ENCODE measurements around the gene FAM187B.
A peak's percentile ranks its signal among the peaks of the same experiment; 100 is the strongest.

FAM187B gene

GRCh38 chr19:35207391-35207871 is 21.1 kb downstream of the FAM187B start:
- peaks cover 25% of the 10 kb centered on the region for H3F3A ChIP-seq (ENCODE audit: control insufficient read depth, insufficient read depth)
- peak overlapping the region; percentile 16; the same call in 1 of the 2 replicates for H3K27ac ChIP-seq (ENCODE audit: low read depth, low read length)
- no peaks in the 10 kb centered on the region for H3K27me3 ChIP-seq (ENCODE audit: control insufficient read depth, low read length)
- H3K9me3 ChIP-seq (ENCODE audit: control insufficient read depth, insufficient read depth, low read length): no peaks in the 10 kb centered on the region
- no peaks in the 10 kb centered on the region for H4K20me1 ChIP-seq (ENCODE audit: control insufficient read depth, insufficient read depth, low read depth, low read length)
- H3K9me2 ChIP-seq (replicated peaks; ENCODE audit: control insufficient read depth, low read length): no peaks in the 10 kb centered on the region
- TF ChIP-seq, protein P1, sequence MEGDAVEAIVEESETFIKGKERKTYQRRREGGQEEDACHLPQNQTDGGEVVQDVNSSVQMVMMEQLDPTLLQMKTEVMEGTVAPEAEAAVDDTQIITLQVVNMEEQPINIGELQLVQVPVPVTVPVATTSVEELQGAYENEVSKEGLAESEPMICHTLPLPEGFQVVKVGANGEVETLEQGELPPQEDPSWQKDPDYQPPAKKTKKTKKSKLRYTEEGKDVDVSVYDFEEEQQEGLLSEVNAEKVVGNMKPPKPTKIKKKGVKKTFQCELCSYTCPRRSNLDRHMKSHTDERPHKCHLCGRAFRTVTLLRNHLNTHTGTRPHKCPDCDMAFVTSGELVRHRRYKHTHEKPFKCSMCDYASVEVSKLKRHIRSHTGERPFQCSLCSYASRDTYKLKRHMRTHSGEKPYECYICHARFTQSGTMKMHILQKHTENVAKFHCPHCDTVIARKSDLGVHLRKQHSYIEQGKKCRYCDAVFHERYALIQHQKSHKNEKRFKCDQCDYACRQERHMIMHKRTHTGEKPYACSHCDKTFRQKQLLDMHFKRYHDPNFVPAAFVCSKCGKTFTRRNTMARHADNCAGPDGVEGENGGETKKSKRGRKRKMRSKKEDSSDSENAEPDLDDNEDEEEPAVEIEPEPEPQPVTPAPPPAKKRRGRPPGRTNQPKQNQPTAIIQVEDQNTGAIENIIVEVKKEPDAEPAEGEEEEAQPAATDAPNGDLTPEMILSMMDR (IDR thresholded peaks at IDR 0.05; ENCODE audit: low read depth, low read length, poor library complexity, severe bottlenecking): no peak
- no peak for TF ChIP-seq EZH2phosphoT487 (IDR thresholded peaks at IDR 0.05; ENCODE audit: borderline replicate concordance, low read length)
- H3K4me2 ChIP-seq (ENCODE audit: low read length): peak overlapping the region; percentile 65; the same call in 1 of the 2 replicates
- peaks cover 3% of the 10 kb centered on the region; the same call in 1 of the 2 replicates for H3K36me3 ChIP-seq (ENCODE audit: control insufficient read depth, low read length)
- no peak overlapping the region for H3K4me3 ChIP-seq (ENCODE audit: low read length)
- H3K4me1 ChIP-seq (ENCODE audit: control insufficient read depth, low read length): peaks cover 70% of the 10 kb centered on the region
- H3K79me2 ChIP-seq (ENCODE audit: control insufficient read depth, low read length): no peaks in the 10 kb centered on the region

- no peaks in the 10 kb centered on the region for H3K9me3 ChIP-seq (ENCODE audit: control insufficient read depth, insufficient read depth, low read length)
- H3K79me2 ChIP-seq (ENCODE audit: control insufficient read depth, low read length): no peaks in the 10 kb centered on the region
- no peaks in the 10 kb centered on the region for H3K9me2 ChIP-seq (replicated peaks; ENCODE audit: control insufficient read depth, low read length)
- no peaks in the 10 kb centered on the region for H4K20me1 ChIP-seq (ENCODE audit: control insufficient read depth, insufficient read depth, low read depth, low read length)
- H3F3A ChIP-seq (ENCODE audit: control insufficient read depth, insufficient read depth): peaks cover 25% of the 10 kb centered on the region
- peak overlapping the region; percentile 58 for H3K4me3 ChIP-seq (ENCODE audit: low read length)
- peaks cover 64% of the 10 kb centered on the region for H3K4me1 ChIP-seq (ENCODE audit: control insufficient read depth, low read length)
- no peak for TF ChIP-seq EZH2phosphoT487 (IDR thresholded peaks at IDR 0.05; ENCODE audit: borderline replicate concordance, low read length)
- TF ChIP-seq, protein P1 (IDR thresholded peaks at IDR 0.05; ENCODE audit: low read depth, low read length, poor library complexity, severe bottlenecking): no peak
- no peaks in the 10 kb centered on the region for H3K27me3 ChIP-seq (ENCODE audit: control insufficient read depth, low read length)
- peak overlapping the region; percentile 80 for H3K27ac ChIP-seq (ENCODE audit: low read depth, low read length)
- peak overlapping the region; percentile 65 for H3K4me2 ChIP-seq (ENCODE audit: low read length)
- peaks cover 3% of the 10 kb centered on the region; the same call in 1 of the 2 replicates for H3K36me3 ChIP-seq (ENCODE audit: control insufficient read depth, low read length)
Measured at GRCh38 chr19:35206855-35207254, 21.7 kb downstream of the FAM187B start.

- H3K4me3 ChIP-seq (ENCODE audit: low read length): peak overlapping the region; percentile 58
- H3K9me3 ChIP-seq (ENCODE audit: control insufficient read depth, insufficient read depth, low read length): no peaks in the 10 kb centered on the region
- peak overlapping the region; percentile 65 for H3K4me2 ChIP-seq (ENCODE audit: low read length)
- no peaks in the 10 kb centered on the region for H3K79me2 ChIP-seq (ENCODE audit: control insufficient read depth, low read length)
- peaks cover 59% of the 10 kb centered on the region for H3K4me1 ChIP-seq (ENCODE audit: control insufficient read depth, low read length)
- no peaks in the 10 kb centered on the region for H3K27me3 ChIP-seq (ENCODE audit: control insufficient read depth, low read length)
- no peak for TF ChIP-seq EZH2phosphoT487 (IDR thresholded peaks at IDR 0.05; ENCODE audit: borderline replicate concordance, low read length)
- TF ChIP-seq, protein P1 (IDR thresholded peaks at IDR 0.05; ENCODE audit: low read depth, low read length, poor library complexity, severe bottlenecking): no peak
- peaks cover 25% of the 10 kb centered on the region for H3F3A ChIP-seq (ENCODE audit: control insufficient read depth, insufficient read depth)
- peaks cover 3% of the 10 kb centered on the region; the same call in 1 of the 2 replicates for H3K36me3 ChIP-seq (ENCODE audit: control insufficient read depth, low read length)
- H3K27ac ChIP-seq (ENCODE audit: low read depth, low read length): peak overlapping the region; percentile 80
- H4K20me1 ChIP-seq (ENCODE audit: control insufficient read depth, insufficient read depth, low read depth, low read length): no peaks in the 10 kb centered on the region
- H3K9me2 ChIP-seq (replicated peaks; ENCODE audit: control insufficient read depth, low read length): no peaks in the 10 kb centered on the region
Measured at GRCh38 chr19:35206379-35206778, 22.2 kb downstream of the FAM187B start.
